Frontal cortex (tissue), 4 donors: Measurements from ENCODE around the gene C19orf12. TPM values are rescaled to one million over a fixed set of nuclear protein-coding genes. Genes with fewer than 3 reads are reported as not detected.
A peak's percentile ranks its signal among the peaks of the same experiment; 100 is the strongest.

ENCODE experiments used
- DNase-seq, 2 donors: peaks; one replicate each; pipeline ENCODE4 v3.0.0; 2012; ENCODE audit warnings: low spot score in 2 of 2
- FAIRE-seq: peaks from 2 replicates; lab custom pipeline; 2012; peaks lifted over from hg19 to GRCh38; lab: Jason Lieb, UNC
- total RNA-seq: library from RNA; depleted of rRNA; stranded (reverse); fragments of >200 nt; gene quantifications from one replicate; pipeline ENCODE4 v1.2.3, GENCODE V29; 2014
- donor health status: control.
- donor health status: control.
- donor health status: control.

The C19orf12 gene
- total RNA-seq, 1 donor from 2014 or later: 41.2 TPM

DNA sequence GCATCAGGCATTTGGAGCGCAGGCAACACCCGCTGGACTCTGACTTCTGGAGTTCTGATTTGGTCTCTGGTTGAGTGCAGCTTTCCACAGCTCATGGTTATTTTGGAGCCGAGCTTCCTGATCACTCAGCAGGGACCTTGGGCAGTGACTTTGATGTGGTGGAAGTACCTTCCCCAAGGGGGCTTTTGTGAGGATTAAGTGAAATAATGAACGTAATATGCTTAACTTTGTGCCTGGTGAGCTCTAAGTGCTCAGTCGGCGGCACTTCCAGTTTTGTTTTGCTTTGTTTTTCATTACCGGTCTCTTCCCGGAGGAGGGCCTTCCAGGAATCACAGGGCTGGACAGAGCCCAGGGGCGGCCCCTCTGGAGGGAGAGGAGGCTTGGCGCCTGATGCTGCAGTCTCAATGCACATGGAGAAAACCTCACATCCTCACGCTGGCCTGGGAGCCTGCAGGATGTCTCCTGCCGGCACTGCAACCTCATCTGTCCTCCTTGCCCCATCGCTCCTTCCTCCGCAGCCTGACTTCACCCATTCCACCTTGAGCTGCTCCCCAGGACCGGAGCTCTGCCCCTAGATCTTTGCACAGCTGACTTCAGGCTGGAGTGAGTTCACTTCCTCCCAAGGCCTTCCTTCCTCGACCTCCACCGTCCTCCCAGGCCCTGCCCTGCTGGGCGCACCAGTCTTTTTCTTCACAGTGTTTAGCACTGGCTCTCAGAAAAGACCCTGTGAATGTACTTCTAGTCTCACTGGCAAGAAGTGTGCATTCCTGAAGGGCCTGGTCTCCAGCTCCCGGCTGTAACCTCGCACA lies 48.3 kb downstream of the C19orf12 start:
- FAIRE-seq: no peak
- DNase-seq: peak in 1 of 2 donors; percentile 33

GRCh38 chr19:29665826-29666577 lies 49.1 kb downstream of the C19orf12 start:
- no peak for FAIRE-seq
- no peak for DNase-seq

- FAIRE-seq (no peak), DNase-seq (peak; percentile 95 to 96)
These were observed 49.7 kb downstream of the C19orf12 start, which contains the start of gene PLEKHF1 for GRCh38 chr19:29665215-29665825. PLEKHF1 (plus strand) TSS chr19:29665461; CDS start chr19:29673840, 8,379 bp downstream.

DNA sequence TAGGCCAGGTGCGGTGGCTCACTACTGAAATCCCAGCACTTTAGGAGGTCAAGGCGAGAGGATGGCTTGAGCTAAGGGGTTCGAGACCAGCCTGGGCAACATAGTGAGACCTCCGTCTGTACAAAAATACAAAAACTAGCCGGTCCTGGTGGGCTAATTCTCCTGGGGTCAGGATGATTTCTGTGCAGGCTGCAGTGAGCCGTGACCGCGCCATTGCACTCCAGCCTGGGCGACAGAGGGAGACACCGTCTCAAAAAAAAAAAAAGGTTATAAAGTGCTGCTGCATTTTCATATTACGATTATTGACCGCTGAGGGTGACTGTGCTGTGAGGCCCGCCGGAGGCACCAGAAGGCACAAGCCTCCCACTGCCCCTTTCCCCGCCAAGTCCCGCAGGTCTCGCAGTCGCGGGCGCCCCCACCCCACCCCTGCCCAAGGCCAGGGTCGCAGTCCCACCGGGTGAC lies 50.3 kb downstream of the C19orf12 start:
- no peak for DNase-seq
- no peak for FAIRE-seq

DNA sequence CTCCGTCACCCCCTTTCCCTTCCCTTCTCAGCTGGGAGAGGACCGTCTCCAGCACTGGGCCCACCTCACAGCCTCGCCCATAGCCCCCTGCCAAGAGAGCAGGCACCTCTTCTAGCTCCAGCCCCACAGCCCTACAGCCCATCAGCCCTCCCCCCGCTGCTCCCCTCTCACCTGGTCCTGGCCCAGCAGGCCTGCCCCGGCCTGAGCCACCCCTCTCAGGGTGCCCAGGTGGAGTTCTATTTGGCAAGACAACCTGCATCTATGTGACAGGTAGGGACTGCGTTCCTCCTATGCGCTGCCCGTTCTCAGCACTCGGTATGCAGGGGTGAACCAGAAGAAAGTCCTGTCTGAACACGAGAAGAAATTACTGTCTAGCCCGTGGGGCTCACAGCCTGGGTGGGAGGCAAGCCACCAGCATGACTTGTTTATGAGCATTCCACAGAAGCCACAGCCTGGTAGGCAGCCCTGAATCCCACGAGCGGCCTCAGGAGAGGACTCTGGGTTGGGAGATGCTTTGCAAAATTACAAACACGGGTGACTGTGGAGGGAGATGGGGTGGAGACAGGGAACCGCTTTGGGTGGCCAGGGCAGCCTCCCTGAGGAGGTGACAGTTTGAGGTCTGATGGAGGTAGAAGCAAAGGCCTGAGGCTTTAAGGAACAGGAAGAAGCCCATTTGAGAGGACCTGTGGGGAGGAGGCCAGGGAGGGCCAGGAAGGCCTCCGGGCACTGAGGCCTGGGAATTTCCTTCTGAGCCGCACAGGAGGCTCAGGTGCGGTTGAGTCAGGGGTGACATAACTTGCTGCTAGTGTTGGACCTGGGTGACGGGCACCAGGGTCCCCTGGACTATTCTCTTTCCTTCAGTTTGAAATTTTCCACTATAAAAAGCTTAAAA lies 51.0 kb downstream of the C19orf12 start:
- FAIRE-seq (no peak), DNase-seq (no peak)

- FAIRE-seq (no peak), DNase-seq (peak in 1 of 2 donors; percentile 15)
These were observed 52.3 kb downstream of the C19orf12 start for GRCh38 chr19:29662604-29663404.

GRCh38 chr19:29662278-29662603 lies 52.8 kb downstream of the C19orf12 start:
- no peak for DNase-seq
- FAIRE-seq: no peak

DNA sequence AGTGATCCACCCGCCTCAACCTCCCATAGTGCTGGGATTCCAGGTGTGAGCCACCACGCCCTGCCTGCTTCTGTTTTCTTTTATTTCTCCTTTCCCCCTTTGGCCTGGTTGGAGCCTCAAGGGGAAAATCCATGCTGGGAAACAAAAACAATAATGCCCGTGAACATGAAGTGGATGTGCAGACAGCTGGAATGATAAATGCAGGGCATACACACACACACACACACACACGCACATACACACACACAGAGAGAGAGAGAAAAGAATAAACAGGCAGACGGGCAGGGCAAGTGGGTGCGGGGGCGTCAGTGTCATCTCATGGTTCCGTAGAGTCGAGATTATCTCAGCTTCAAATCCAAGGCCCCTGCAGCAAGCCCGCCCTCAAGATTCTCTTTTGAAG lies 54.2 kb downstream of the C19orf12 start:
- FAIRE-seq (no peak), DNase-seq (no peak)

GRCh38 chr19:29658221-29658991 lies 56.7 kb downstream of the C19orf12 start:
- FAIRE-seq (no peak), DNase-seq (no peak)

DNA sequence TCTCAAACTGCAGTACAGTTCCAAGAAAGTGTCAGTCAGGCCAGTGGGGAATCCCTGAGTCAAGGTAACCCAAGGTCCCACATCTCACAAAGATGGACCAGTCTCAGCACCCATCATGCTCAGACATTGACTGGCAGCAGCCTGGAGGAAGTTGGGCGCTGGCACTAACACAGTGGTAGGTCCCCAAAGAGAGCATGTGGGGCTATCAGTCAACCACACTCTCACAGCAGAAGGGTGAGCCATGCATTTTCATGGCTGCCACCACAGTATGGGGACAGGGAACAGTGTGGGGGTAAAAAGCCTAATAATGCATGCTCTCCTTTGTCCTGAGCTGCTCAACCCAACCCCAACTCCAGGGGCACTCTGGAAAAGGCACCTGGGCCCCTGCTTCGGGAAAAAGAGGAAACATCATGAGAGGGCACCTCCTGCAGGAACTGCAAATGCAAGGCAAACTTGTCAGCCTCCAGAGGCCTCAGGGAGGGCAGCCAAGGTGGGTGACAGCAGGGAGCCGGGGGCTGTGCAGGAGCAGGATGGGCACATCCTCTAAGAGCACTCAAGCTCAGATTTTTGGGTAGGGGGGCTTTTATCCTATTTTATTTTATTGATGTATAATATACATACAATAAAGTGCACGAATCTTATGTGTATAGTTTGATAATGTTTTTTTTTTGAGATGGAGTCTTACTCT lies 59.3 kb downstream of the C19orf12 start:
- no peak for FAIRE-seq
- DNase-seq: no peak

- FAIRE-seq (no peak), DNase-seq (no peak)
These were observed 61.7 kb downstream of the C19orf12 start for GRCh38 chr19:29653398-29653797.

- FAIRE-seq (no peak), DNase-seq (no peak)
These were observed 63.3 kb downstream of the C19orf12 start for GRCh38 chr19:29651622-29652394.

DNA sequence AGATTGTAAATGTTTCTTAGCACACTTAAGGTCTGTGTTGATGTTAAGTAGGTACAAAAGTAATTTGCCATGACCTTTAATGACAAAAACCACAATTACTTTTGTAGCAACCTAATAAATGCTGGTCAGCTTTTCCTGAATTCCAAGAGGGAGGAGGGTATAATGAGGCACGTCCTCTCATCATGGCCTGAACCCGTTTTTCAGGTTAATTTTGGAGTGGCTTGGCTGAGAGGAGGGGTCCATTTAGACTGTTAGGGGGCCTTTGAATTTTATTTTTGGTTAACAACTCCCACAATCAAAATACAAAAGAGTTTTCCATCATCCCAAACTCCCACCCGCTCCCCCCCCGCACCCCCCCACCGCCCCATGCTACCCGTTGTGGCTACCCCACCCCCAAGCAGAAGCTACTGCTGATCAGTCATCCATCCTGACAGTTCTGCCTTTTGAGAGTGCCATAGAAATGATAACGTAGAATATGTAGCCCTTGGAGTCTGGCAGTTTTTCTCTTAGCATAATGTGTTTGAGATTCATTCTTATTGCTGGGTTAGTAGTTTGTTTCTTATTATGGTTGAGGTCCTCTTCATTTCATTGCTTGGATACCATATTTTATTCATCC lies 64.2 kb downstream of the C19orf12 start:
- FAIRE-seq (no peak), DNase-seq (no peak)
